CD14-positive monocyte (primary cell): ENCODE measurements around the gene NCBP3. TPM values are rescaled to one million over a fixed set of nuclear protein-coding genes. Genes with fewer than 3 reads are reported as not detected.

Experiments
- DNase-seq, 3 donors: peaks; one replicate each; pipeline ENCODE4 v3.0.0-alpha.2; 2011 to 2022
- H2AFZ ChIP-seq: 2 replicates; pipeline ENCODE4 v1.6.0; 2012; ENCODE audit warnings: mild to moderate bottlenecking, low read depth, low read length, inconsistent platforms; ENCODE audit not compliant: insufficient read depth, poor library complexity, severe bottlenecking
- H3K27ac ChIP-seq, 2 donors: 1 replicate in 1 of 2; 2 replicates in 1 of 2; pipeline ENCODE4 v1.5.1; 2012 to 2013; ENCODE audit warnings: low read length in 2 of 2, control low read depth in 1 of 2, inconsistent platforms in 1 of 2, low read depth in 1 of 2, mild to moderate bottlenecking in 1 of 2
- H3K27me3 ChIP-seq, 2 donors: one replicate each; pipeline versions ENCODE4 v1.6.0 to v1.6.1; 2011 to 2013; ENCODE audit warnings: low read length in 2 of 2; ENCODE audit not compliant: control insufficient read depth in 2 of 2, insufficient read depth in 2 of 2
- H3K36me3 ChIP-seq, 2 donors: replicated peaks in 1 of 2; 1 replicate in 1 of 2; 2 replicates in 1 of 2; pipeline versions ENCODE4 v1.5.1 to v1.6.1; 2012 to 2013; ENCODE audit warnings: low read length in 2 of 2, control low read depth in 1 of 2, inconsistent platforms in 1 of 2, mild to moderate bottlenecking in 1 of 2; ENCODE audit not compliant: insufficient read depth in 2 of 2, control insufficient read depth in 1 of 2
- H3K4me1 ChIP-seq, 2 donors: 1 replicate in 1 of 2; 2 replicates in 1 of 2; pipeline versions ENCODE4 v1.5.1 to v1.6.1; 2012 to 2013; ENCODE audit warnings: low read length in 2 of 2, control low read depth in 1 of 2, inconsistent platforms in 1 of 2, mild to moderate bottlenecking in 1 of 2, moderate library complexity in 1 of 2; ENCODE audit not compliant: insufficient read depth in 2 of 2, control insufficient read depth in 1 of 2
- H3K4me2 ChIP-seq: replicated peaks from 2 replicates; pipeline ENCODE3; 2012; ENCODE audit warnings: low read length, moderate library complexity, mild to moderate bottlenecking; ENCODE audit not compliant: poor library complexity, severe bottlenecking; ENCODE audit errors: extremely low read depth
- H3K4me3 ChIP-seq, 3 experiments: fragments of 200-600 bp in 1 of 3; sonication (generic) in 1 of 3; replicated peaks in 1 of 3; 1 replicate in 2 of 3; 2 replicates in 1 of 3; pipeline ENCODE4 v1.5.1; 2011 to 2013; ENCODE audit warnings: low read length in 3 of 3, mild to moderate bottlenecking in 3 of 3, control low read depth in 2 of 3, low read depth in 2 of 3, inconsistent platforms in 1 of 3, moderate library complexity in 1 of 3
- H3K79me2 ChIP-seq: 2 replicates; pipeline ENCODE4 v1.6.0; 2012; ENCODE audit warnings: mild to moderate bottlenecking, control low read depth, inconsistent platforms, low read length, moderate library complexity; ENCODE audit not compliant: insufficient read depth
- H3K9ac ChIP-seq: 2 replicates; pipeline ENCODE4 v1.6.0; 2017; ENCODE audit warnings: low read length, mild to moderate bottlenecking; ENCODE audit not compliant: insufficient read depth, poor library complexity, severe bottlenecking
- H3K9me3 ChIP-seq, 2 donors: replicated peaks in 1 of 2; 1 replicate in 1 of 2; 2 replicates in 1 of 2; pipeline versions ENCODE4 v1.5.1 to v1.6.1; 2012 to 2013; ENCODE audit warnings: low read length in 2 of 2, control low read depth in 1 of 2; ENCODE audit not compliant: control insufficient read depth in 1 of 2, insufficient read depth in 1 of 2
- H4K20me1 ChIP-seq: 2 replicates; pipeline ENCODE4 v1.6.0; 2012; ENCODE audit warnings: mild to moderate bottlenecking, low read length, control low read depth, moderate library complexity; ENCODE audit not compliant: insufficient read depth
- H3K27ac Mint-ChIP-seq, 7 donors: one replicate each; pipeline ENCODE4 v1.8.0; 2020; ENCODE audit warnings: mild to moderate bottlenecking in 7 of 7, mixed read lengths in 7 of 7, moderate library complexity in 6 of 7, inconsistent platforms in 2 of 7
- H3K27me3 Mint-ChIP-seq, 3 donors: one replicate each; pipeline ENCODE4 v1.8.0; 2021 to 2022; ENCODE audit warnings: low read depth in 3 of 3, mild to moderate bottlenecking in 3 of 3, mixed read lengths in 3 of 3, moderate library complexity in 3 of 3, inconsistent platforms in 1 of 3
- H3K36me3 Mint-ChIP-seq, 2 donors: one replicate each; pipeline ENCODE4 v1.8.0; 2020; ENCODE audit warnings: mixed read lengths in 2 of 2, inconsistent platforms in 1 of 2, mild to moderate bottlenecking in 1 of 2
- H3K4me1 Mint-ChIP-seq: one replicate; pipeline ENCODE4 v1.8.0; 2020; ENCODE audit warnings: mild to moderate bottlenecking, mixed read lengths
- H3K4me3 Mint-ChIP-seq, 2 donors: one replicate each; pipeline ENCODE4 v1.8.0; 2020; ENCODE audit warnings: mild to moderate bottlenecking in 2 of 2, mixed read lengths in 2 of 2, moderate library complexity in 1 of 2
- H3K9me3 Mint-ChIP-seq, 7 donors: one replicate each; pipeline ENCODE4 v1.8.0; 2020 to 2022; ENCODE audit warnings: mixed read lengths in 7 of 7, mild to moderate bottlenecking in 6 of 7, moderate library complexity in 6 of 7, inconsistent platforms in 2 of 7
- CTCF ChIP-seq: fragments of 200-600 bp; IDR thresholded peaks from one replicate; pipeline ENCODE4 v1.8.0; 2022; ENCODE audit warnings: antibody characterized with exemption, mild to moderate bottlenecking
- WGBS: methylation state at CpG from one replicate; pipeline ENCODE4 v1.1.5; 2013; ENCODE audit warnings: missing lambda C conversion rate; ENCODE audit not compliant: insufficient coverage; 5-methylcytosine and 5-hydroxymethylcytosine counted together
- intact Hi-C, 2 donors: fragments of 100-400 bp; cut with micrococcal nuclease; formaldehyde crosslinking; loops; one replicate each; pipeline versions ENCODE4 v1.15.0 to v1.15.1; 2023
- polyA plus RNA-seq, 3 donors: library from polyadenylated mRNA; depleted of rRNA in 1 of 3; unstranded in 2 of 3; stranded (reverse) in 1 of 3; fragments of 300-500 nt in 2 of 3; fragments of >200 nt in 1 of 3; fragmentation: Illumina TruSeq in 2 of 3; gene quantifications; 1 replicate in 2 of 3; 2 replicates in 1 of 3; pipeline ENCODE4 v1.2.3, GENCODE V29; 2012 to 2021

The NCBP3 gene
- polyA plus RNA-seq, 3 donors = 4.9 to 19.0 (median 8.5) TPM

DNA sequence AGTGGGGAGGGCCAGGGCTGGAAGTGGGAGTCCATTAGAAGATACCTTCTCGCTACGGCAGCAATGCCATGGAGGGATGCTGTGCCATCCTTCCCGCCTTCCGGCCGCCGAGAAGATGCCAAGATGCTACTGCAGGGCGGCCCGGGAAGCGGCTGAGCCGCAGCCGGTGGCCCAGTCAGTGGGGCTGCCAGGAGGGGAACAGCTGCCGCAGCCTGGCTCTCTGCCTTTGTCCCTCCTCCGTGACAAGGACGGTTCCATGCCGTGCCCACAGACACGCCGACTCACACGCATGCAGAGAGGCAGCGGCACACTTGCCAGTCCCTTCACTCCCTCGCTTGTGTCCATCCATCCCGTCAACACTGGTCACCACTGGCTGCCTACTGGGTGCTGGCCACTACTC is 20.2 kb upstream of the NCBP3 start:
- H3K4me3 Mint-ChIP-seq = no peak overlapping the region
- peaks cover 0 to 3% (median 3%) of the 10 kb centered on the region in 3 donors for H3K27me3 Mint-ChIP-seq
- intact Hi-C loops = loop anchor here (5.0 to 10.0 kb wide), 2 partner anchors 49 to 136 kb away; partner anchors contain the start of gene P2RX1 (in 1 of the 2)
- peaks cover 5 to 6% of the 10 kb centered on the region in 2 donors for H3K36me3 ChIP-seq
- peak overlapping the region in 2 of 7 donors; percentile 72 to 75 for H3K27ac Mint-ChIP-seq
- no peak for DNase-seq
- H3K27ac ChIP-seq = no peak overlapping the region
- no peaks in the 10 kb centered on the region for H3K4me1 ChIP-seq
- no peak overlapping the region for H3K4me2 ChIP-seq
- H3K9ac ChIP-seq = no peak overlapping the region
- H3K9me3 ChIP-seq = no peaks in the 10 kb centered on the region
- H3K27me3 ChIP-seq = no peaks in the 10 kb centered on the region
- 96% methylated on average over 21 of the region's 21 CpGs for WGBS
- peaks cover 5% of the 10 kb centered on the region for H3K4me1 Mint-ChIP-seq
- no peaks in the 10 kb centered on the region for H4K20me1 ChIP-seq
- no peaks in the 10 kb centered on the region for H3K79me2 ChIP-seq
- no peak overlapping the region for H3K4me3 ChIP-seq
- no peak for TF ChIP-seq CTCF
- no peak overlapping the region for H2AFZ ChIP-seq
- no peaks in the 10 kb centered on the region for H3K9me3 Mint-ChIP-seq
- H3K36me3 Mint-ChIP-seq = peaks cover 1 to 16% of the 10 kb centered on the region in 2 donors

DNA sequence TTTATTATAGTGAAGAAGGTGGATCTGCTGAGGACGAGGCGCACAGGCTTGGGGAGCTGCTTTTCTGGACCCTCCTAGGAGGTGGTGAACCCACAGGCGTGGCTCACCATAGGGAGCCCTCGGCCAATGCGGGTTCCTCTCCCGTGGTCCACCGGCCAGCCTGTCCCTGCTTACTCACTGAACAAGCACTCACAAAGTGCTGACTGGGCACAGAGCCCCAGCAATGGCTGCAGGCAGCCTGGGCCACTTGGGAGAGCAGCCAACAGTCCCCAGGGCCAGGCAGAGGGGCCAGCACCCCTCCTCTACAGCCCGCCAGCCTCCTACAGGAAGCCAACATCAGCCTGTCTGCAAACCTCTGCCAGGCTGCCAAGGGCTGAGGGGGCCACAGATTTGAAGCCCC is 19.1 kb upstream of the NCBP3 start:
- Mint-ChIP-seq H3K4me3 (no peak overlapping the region), H3K36me3 (peaks cover 8 to 17% of the 10 kb centered on the region in 2 donors), H3K27ac (peak overlapping the region in 2 of 7 donors; percentile 25 to 65), H3K9me3 (no peaks in the 10 kb centered on the region), H3K4me1 (no peaks in the 10 kb centered on the region), H3K27me3 (peaks cover 0 to 3% (median 0%) of the 10 kb centered on the region in 3 donors)
- H2AFZ ChIP-seq = no peak overlapping the region
- no peak overlapping the region for H3K27ac ChIP-seq
- DNase-seq = no peak
- no peaks in the 10 kb centered on the region for H3K9me3 ChIP-seq
- no peak for TF ChIP-seq CTCF
- intact Hi-C loops = loop anchor here (5.0 to 10.0 kb wide), 2 partner anchors 50 to 137 kb away; partner anchors contain the start of gene P2RX1 (in 1 of the 2)
- no peak overlapping the region for H3K4me2 ChIP-seq
- H3K36me3 ChIP-seq = peaks cover 11 to 12% of the 10 kb centered on the region in 2 donors
- H3K79me2 ChIP-seq = no peaks in the 10 kb centered on the region
- WGBS = 98% methylated on average over 7 of the region's 8 CpGs
- H3K4me1 ChIP-seq = no peaks in the 10 kb centered on the region
- H3K4me3 ChIP-seq = no peak overlapping the region
- no peaks in the 10 kb centered on the region for H3K27me3 ChIP-seq
- H3K9ac ChIP-seq = no peak overlapping the region
- H4K20me1 ChIP-seq = no peaks in the 10 kb centered on the region
